ENCODE results near the gene PKP4. TPM values are rescaled to one million over a fixed set of nuclear protein-coding genes. Genes with fewer than 3 reads are reported as not detected.

Gene PKP4
- total RNA-seq, 1 experiment from 2014 or later, result 147 TPM

GRCh38 chr2:158411748-158412147, 45.0 kb upstream of the PKP4 start:
- intact Hi-C loops (cut with micrococcal nuclease; ENCODE audit: unreplicated experiment), result no loop called here
- no peaks in the 10 kb centered on the region for H3K27me3 Mint-ChIP-seq (ENCODE audit: insufficient read depth, unreplicated experiment)
- ChIA-PET CTCF (no interaction called here), POLR2A (no interaction called here)
- DNase-seq, result no peak
- peaks cover 18% of the 10 kb centered on the region for H3K4me1 Mint-ChIP-seq (ENCODE audit: low read depth, unreplicated experiment)
- H3K9me3 Mint-ChIP-seq (ENCODE audit: unreplicated experiment), result peaks cover 44% of the 10 kb centered on the region
- H3K27ac Mint-ChIP-seq (ENCODE audit: unreplicated experiment), result peak overlapping the region; percentile 58
- H3K9me3 ChIP-seq, result peaks cover 42% of the 10 kb centered on the region
- no peaks in the 10 kb centered on the region for H3K36me3 ChIP-seq (ENCODE audit: control insufficient read depth, insufficient read depth, low read length)
- H3K4me3 Mint-ChIP-seq (ENCODE audit: unreplicated experiment), result no peak overlapping the region
- peaks cover 18% of the 10 kb centered on the region; the same call in 1 of the 2 replicates for H3K4me1 ChIP-seq
- no peak overlapping the region for H3K4me3 ChIP-seq (ENCODE audit: low read depth, low read length)
- no peak for TF ChIP-seq CTCF (IDR thresholded peaks at IDR 0.05; ENCODE audit: insufficient read depth in 1 of 2, low read depth in 1 of 2, low read length in 1 of 2, severe bottlenecking in 1 of 2, unreplicated experiment in 1 of 2)
- no TSS peak for BruUV-seq (replicated peaks)
- no peaks in the 10 kb centered on the region for H3K27me3 ChIP-seq (replicated peaks; ENCODE audit: control insufficient read depth, insufficient read depth, low read length)
- no peaks in the 10 kb centered on the region for H3K36me3 Mint-ChIP-seq (ENCODE audit: insufficient read depth, unreplicated experiment)

- no peak overlapping the region for H3K4me3 ChIP-seq (ENCODE audit: low read depth, low read length)
- Mint-ChIP-seq H3K4me3 (ENCODE audit: unreplicated experiment) (no peak overlapping the region), H3K36me3 (ENCODE audit: insufficient read depth, unreplicated experiment) (no peaks in the 10 kb centered on the region), H3K9me3 (ENCODE audit: unreplicated experiment) (peaks cover 49% of the 10 kb centered on the region), H3K27me3 (ENCODE audit: insufficient read depth, unreplicated experiment) (no peaks in the 10 kb centered on the region), H3K27ac (ENCODE audit: unreplicated experiment) (peak overlapping the region; percentile 58), H3K4me1 (ENCODE audit: low read depth, unreplicated experiment) (peaks cover 20% of the 10 kb centered on the region)
- intact Hi-C loops (cut with micrococcal nuclease; ENCODE audit: unreplicated experiment), result no loop called here
- no peak for TF ChIP-seq CTCF (IDR thresholded peaks at IDR 0.05; ENCODE audit: insufficient read depth in 1 of 2, low read depth in 1 of 2, low read length in 1 of 2, severe bottlenecking in 1 of 2, unreplicated experiment in 1 of 2)
- no TSS peak for BruUV-seq (replicated peaks)
- no peaks in the 10 kb centered on the region for H3K27me3 ChIP-seq (replicated peaks; ENCODE audit: control insufficient read depth, insufficient read depth, low read length)
- H3K4me1 ChIP-seq, result peaks cover 19% of the 10 kb centered on the region; the same call in 1 of the 2 replicates
- POLR2A ChIA-PET, result no interaction called here
- no peak for DNase-seq
- CTCF ChIA-PET, result no interaction called here
- H3K9me3 ChIP-seq, result peaks cover 46% of the 10 kb centered on the region
- no peaks in the 10 kb centered on the region for H3K36me3 ChIP-seq (ENCODE audit: control insufficient read depth, insufficient read depth, low read length)
Observed at GRCh38 chr2:158412206-158412605, 44.5 kb upstream of the PKP4 start.

- Mint-ChIP-seq H3K36me3 (ENCODE audit: insufficient read depth, unreplicated experiment) (no peaks in the 10 kb centered on the region), H3K4me1 (ENCODE audit: low read depth, unreplicated experiment) (peaks cover 20% of the 10 kb centered on the region), H3K9me3 (ENCODE audit: unreplicated experiment) (peaks cover 57% of the 10 kb centered on the region), H3K27ac (ENCODE audit: unreplicated experiment) (no peak overlapping the region), H3K27me3 (ENCODE audit: insufficient read depth, unreplicated experiment) (no peaks in the 10 kb centered on the region), H3K4me3 (ENCODE audit: unreplicated experiment) (no peak overlapping the region)
- ChIA-PET CTCF (no interaction called here), POLR2A (no interaction called here)
- TF ChIP-seq CTCF (IDR thresholded peaks at IDR 0.05; ENCODE audit: insufficient read depth in 1 of 2, low read depth in 1 of 2, low read length in 1 of 2, severe bottlenecking in 1 of 2, unreplicated experiment in 1 of 2), result no peak
- intact Hi-C loops (cut with micrococcal nuclease; ENCODE audit: unreplicated experiment), result no loop called here
- Histone ChIP-seq H3K9me3 (peaks cover 46% of the 10 kb centered on the region), H3K36me3 (ENCODE audit: control insufficient read depth, insufficient read depth, low read length) (no peaks in the 10 kb centered on the region), H3K4me3 (ENCODE audit: low read depth, low read length) (no peak overlapping the region), H3K4me1 (peaks cover 19% of the 10 kb centered on the region; the same call in 1 of the 2 replicates), H3K27me3 (replicated peaks; ENCODE audit: control insufficient read depth, insufficient read depth, low read length) (no peaks in the 10 kb centered on the region)
- no TSS peak for BruUV-seq (replicated peaks)
- no peak for DNase-seq
Observed at GRCh38 chr2:158413581-158413980, 43.2 kb upstream of the PKP4 start.
